AG04450 (cell line): Measurements from ENCODE around the gene SLC22A23. TPM values are rescaled to one million over a fixed set of nuclear protein-coding genes. Genes with fewer than 3 reads are reported as not detected.

ENCODE experiments used
- CTCF ChIA-PET: fragments of 300-600, 350-600 bp; formaldehyde crosslinking; extraction: SDS; loops from one replicate; lab custom pipeline; 2022; ENCODE audit warnings: antibody characterized with exemption, inconsistent platforms; lab: Charles Lee
- POLR2A ChIA-PET: fragments of 350-600 bp; formaldehyde crosslinking; extraction: SDS; loops from one replicate; lab custom pipeline; 2021; ENCODE audit warnings: antibody characterized with exemption, inconsistent platforms; lab: Yijun Ruan, JAX
- DNase-seq: peaks from one replicate; pipeline ENCODE4 v3.0.0-alpha.2; 2011; ENCODE audit warnings: low read depth, low spot score
- H3K27ac ChIP-seq: one replicate; pipeline ENCODE4 v1.5.1; 2012; ENCODE audit warnings: low read depth, low read length, control low read depth
- H3K27me3 ChIP-seq: one replicate; pipeline ENCODE4 v1.6.0; 2012; ENCODE audit warnings: low read length; ENCODE audit not compliant: control insufficient read depth, insufficient read depth
- H3K4me3 ChIP-seq: 2 replicates; pipeline ENCODE4 v1.5.1; 2011; ENCODE audit warnings: mild to moderate bottlenecking, low read depth, low read length, control low read depth
- H3K9me3 ChIP-seq: 2 replicates; pipeline ENCODE4 v1.5.1; 2012; ENCODE audit warnings: low read length; ENCODE audit not compliant: control insufficient read depth, insufficient read depth
- polyA plus RNA-seq: library from polyadenylated mRNA; depleted of rRNA; stranded (reverse); fragments of >200 nt; gene quantifications from 2 replicates; pipeline ENCODE4 v1.2.3, GENCODE V29; 2011
- TF ChIP-seq, protein P1 (sequence below): IDR thresholded peaks from 2 replicates; pipeline ENCODE4 v1.5.1; 2011; ENCODE audit warnings: low read depth, low read length, control low read depth, inconsistent platforms

The SLC22A23 gene
- polyA plus RNA-seq, 1 experiment = not detected

DNA sequence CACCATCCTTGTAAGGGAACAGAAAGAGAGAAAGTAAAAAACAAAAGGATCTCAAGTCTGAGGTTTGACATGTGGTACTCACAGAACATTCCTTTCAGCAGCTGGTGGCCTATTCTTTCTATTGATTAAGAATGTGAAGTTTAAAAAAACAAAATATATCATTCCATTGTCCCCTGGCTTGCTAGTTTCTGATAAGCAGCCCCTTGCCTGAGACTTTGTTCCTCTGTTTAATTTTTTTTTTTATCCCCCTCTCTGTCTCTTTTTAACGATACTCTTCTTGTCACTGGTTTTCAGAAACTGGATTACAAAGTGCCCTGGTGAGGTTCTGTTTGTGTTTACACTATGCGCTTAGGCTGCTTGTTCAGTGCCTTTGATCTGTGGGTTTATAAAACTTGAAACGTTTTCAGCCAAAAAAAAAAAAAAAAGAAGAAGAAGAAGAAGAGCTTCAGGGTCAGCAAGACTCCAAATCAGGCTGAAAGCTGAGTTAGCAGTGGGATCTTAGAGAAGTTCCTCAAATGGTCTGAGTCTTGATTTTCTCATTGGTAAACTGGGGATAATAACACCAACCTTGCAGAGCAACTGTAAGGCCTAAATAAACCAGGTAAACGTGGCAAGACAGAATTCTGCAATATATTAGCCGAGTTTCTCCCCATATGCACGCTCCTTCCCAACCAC, 45.1 kb upstream of the SLC22A23 start:
- ChIA-PET POLR2A (interaction anchor here (0.6 kb wide), 1 partner anchor 152 kb away, joined by 3 read pairs; no protein-coding TSS in a partner anchor), CTCF (interaction anchor here (0.7 kb wide), 1 partner anchor 23 kb away, joined by 4 read pairs; no protein-coding TSS in a partner anchor)
- H3K27me3 ChIP-seq = peaks cover 31% of the 10 kb centered on the region
- DNase-seq = no peak
- TF ChIP-seq, protein P1, sequence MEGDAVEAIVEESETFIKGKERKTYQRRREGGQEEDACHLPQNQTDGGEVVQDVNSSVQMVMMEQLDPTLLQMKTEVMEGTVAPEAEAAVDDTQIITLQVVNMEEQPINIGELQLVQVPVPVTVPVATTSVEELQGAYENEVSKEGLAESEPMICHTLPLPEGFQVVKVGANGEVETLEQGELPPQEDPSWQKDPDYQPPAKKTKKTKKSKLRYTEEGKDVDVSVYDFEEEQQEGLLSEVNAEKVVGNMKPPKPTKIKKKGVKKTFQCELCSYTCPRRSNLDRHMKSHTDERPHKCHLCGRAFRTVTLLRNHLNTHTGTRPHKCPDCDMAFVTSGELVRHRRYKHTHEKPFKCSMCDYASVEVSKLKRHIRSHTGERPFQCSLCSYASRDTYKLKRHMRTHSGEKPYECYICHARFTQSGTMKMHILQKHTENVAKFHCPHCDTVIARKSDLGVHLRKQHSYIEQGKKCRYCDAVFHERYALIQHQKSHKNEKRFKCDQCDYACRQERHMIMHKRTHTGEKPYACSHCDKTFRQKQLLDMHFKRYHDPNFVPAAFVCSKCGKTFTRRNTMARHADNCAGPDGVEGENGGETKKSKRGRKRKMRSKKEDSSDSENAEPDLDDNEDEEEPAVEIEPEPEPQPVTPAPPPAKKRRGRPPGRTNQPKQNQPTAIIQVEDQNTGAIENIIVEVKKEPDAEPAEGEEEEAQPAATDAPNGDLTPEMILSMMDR = no peak
- no peak overlapping the region for H3K27ac ChIP-seq
- H3K4me3 ChIP-seq = no peak overlapping the region
- no peaks in the 10 kb centered on the region for H3K9me3 ChIP-seq

DNA sequence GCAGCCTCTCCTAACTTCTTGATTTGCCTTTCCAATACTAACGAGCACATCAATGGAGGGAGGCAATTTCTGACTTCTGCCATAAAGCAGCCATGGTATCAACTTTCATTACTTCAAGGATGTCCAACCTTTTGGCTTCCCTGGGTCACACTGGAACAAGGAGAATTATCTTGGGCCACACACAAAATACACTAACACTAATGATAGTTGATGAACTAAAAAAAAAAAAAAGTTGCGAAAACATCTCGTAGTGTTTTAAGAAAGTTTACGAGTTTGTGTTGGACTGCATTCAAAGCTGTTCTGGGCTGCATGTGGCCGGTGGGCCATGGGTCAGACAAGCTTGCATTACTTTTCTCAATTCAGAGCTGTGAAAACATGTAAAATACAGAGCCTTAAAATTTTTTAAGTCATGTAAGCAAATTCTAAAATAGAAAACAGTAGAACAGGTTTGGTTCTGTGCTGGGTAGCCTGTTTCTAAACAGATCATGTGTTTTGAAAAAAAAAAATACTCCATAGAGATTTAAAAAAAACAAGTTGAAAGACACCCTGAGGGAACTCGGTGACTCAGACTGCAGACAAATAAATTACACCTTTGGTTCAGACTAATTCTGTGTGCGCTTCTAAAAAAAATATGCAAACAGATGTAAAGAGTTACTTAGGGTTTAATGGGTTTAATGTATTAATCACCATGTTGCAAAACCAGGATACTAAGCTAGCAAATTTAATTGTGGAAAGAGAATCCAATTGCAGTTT, 43.6 kb upstream of the SLC22A23 start:
- ChIA-PET CTCF (no interaction called here), POLR2A (no interaction called here)
- TF ChIP-seq, protein P1 = no peak
- no peak for DNase-seq
- peaks cover 23% of the 10 kb centered on the region for H3K27me3 ChIP-seq
- H3K9me3 ChIP-seq = no peaks in the 10 kb centered on the region
- H3K4me3 ChIP-seq = no peak overlapping the region
- no peak overlapping the region for H3K27ac ChIP-seq

DNA sequence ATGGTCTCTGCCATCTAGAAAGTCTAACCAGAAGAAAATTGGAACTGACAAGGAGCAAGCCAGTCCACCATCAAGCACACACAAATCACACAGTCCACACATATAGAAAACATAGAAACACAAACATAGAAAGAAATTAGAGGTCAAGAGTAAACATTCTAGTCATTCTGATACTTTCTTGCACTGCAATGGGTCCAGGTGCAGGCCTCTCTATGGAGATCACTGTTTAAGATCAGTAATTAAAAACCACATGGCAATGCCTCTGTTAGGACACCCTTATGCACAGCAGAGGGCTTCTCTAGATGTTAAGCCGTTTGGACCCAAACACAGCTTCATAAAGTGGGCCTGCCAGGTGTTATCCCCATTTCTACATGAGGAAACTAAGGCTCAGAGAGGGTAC, 42.8 kb upstream of the SLC22A23 start:
- POLR2A ChIA-PET = no interaction called here
- Histone ChIP-seq H3K27me3 (peaks cover 22% of the 10 kb centered on the region), H3K9me3 (no peaks in the 10 kb centered on the region; the same call in 1 of the 2 replicates), H3K27ac (no peak overlapping the region), H3K4me3 (no peak overlapping the region)
- TF ChIP-seq, protein P1 = no peak
- CTCF ChIA-PET = interaction anchor here (0.6 kb wide), 1 partner anchor 298 kb away, joined by 3 read pairs; no protein-coding TSS in a partner anchor
- DNase-seq = no peak

DNA sequence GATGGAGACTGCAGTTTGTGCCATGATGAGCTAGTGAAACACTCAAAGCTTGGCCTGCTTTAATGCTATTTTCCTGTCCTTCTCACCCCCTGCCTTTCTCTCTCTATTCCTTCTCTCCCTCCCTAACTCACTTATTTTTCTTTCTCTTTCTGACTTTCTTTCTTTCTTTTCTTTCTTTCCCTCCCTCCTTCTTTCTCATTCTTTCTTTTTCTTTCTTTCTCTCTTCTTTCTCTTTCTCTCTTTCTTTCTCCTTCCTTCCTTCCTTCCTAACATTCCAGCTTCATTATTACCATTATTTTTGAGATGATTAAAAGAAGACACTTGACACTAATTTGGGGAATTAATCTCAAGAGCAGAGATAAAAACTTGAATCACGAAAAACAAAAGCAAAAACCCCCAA, 39.5 kb upstream of the SLC22A23 start:
- Histone ChIP-seq H3K27ac (no peak overlapping the region), H3K27me3 (peaks cover 17% of the 10 kb centered on the region), H3K9me3 (no peaks in the 10 kb centered on the region; the same call in 1 of the 2 replicates), H3K4me3 (no peak overlapping the region)
- ChIA-PET CTCF (no interaction called here), POLR2A (no interaction called here)
- TF ChIP-seq, protein P1 = no peak
- no peak for DNase-seq
